Measurements from ENCODE around the gene MS4A5. TPM values are rescaled to one million over a fixed set of nuclear protein-coding genes. Genes with fewer than 3 reads are reported as not detected.

MS4A5 gene
- polyA plus RNA-seq, 1 donor from 2014 or later = not detected

GRCh38 chr11:60477035-60477445 is 47.7 kb downstream of the MS4A5 start:
- Histone ChIP-seq H3K27ac (ENCODE audit: low read length) (no peak overlapping the region), H4K20me1 (ENCODE audit: insufficient read depth) (no peaks in the 10 kb centered on the region), H3K9me2 (ENCODE audit: insufficient read depth, low read length) (no peaks in the 10 kb centered on the region), H3K9ac (ENCODE audit: low read length) (no peak overlapping the region), H3F3A (ENCODE audit: insufficient read depth, low read length, poor library complexity, severe bottlenecking) (no peaks in the 10 kb centered on the region), H2AFZ (ENCODE audit: low read depth, low read length) (no peak overlapping the region), H3K36me3 (ENCODE audit: insufficient read depth, low read length) (no peaks in the 10 kb centered on the region), H3K79me2 (replicated peaks; ENCODE audit: insufficient read depth, low read length) (no peaks in the 10 kb centered on the region), H3K27me3 (ENCODE audit: insufficient read depth, low read depth, low read length) (no peaks in the 10 kb centered on the region), H3K9me3 (ENCODE audit: low read length) (no peaks in the 10 kb centered on the region), H3K4me2 (ENCODE audit: low read length) (no peak overlapping the region), H3K4me3 (ENCODE audit: low read length) (no peak overlapping the region)
- TF ChIP-seq MXI1 (conservative IDR thresholded peaks at IDR 0.05; ENCODE audit: poor library complexity, severe bottlenecking) = no peak
- no peak for TF ChIP-seq POLR2AphosphoS5 (IDR thresholded peaks at IDR 0.05)
- no peak for TF ChIP-seq TAF1 (IDR thresholded peaks at IDR 0.05; ENCODE audit: low read depth)
- TF ChIP-seq SMC3 (conservative IDR thresholded peaks at IDR 0.05; ENCODE audit: poor library complexity) = no peak
- TF ChIP-seq REST (IDR thresholded peaks at IDR 0.05; ENCODE audit: borderline replicate concordance) = no peak
- no peak for TF ChIP-seq EZH2 (IDR thresholded peaks at IDR 0.05; ENCODE audit: borderline replicate concordance, insufficient read depth, low read length, poor library complexity, severe bottlenecking)
- no peak for TF ChIP-seq RAD21 (conservative IDR thresholded peaks at IDR 0.05)
- no peak for TF ChIP-seq CTCF (IDR thresholded peaks at IDR 0.05; ENCODE audit: poor library complexity, severe bottlenecking)
- no peak for TF ChIP-seq EP300 (conservative IDR thresholded peaks at IDR 0.05; ENCODE audit: poor library complexity, severe bottlenecking)

- Histone ChIP-seq H3K9me3 (ENCODE audit: low read length) (no peaks in the 10 kb centered on the region), H3K9ac (ENCODE audit: low read length) (no peak overlapping the region), H3K79me2 (replicated peaks; ENCODE audit: insufficient read depth, low read length) (no peaks in the 10 kb centered on the region), H3F3A (ENCODE audit: insufficient read depth, low read length, poor library complexity, severe bottlenecking) (no peaks in the 10 kb centered on the region), H2AFZ (ENCODE audit: low read depth, low read length) (no peak overlapping the region), H4K20me1 (ENCODE audit: insufficient read depth) (no peaks in the 10 kb centered on the region), H3K4me3 (ENCODE audit: low read length) (no peak overlapping the region), H3K27ac (ENCODE audit: low read length) (no peak overlapping the region), H3K36me3 (ENCODE audit: insufficient read depth, low read length) (no peaks in the 10 kb centered on the region), H3K4me2 (ENCODE audit: low read length) (no peak overlapping the region), H3K27me3 (ENCODE audit: insufficient read depth, low read depth, low read length) (no peaks in the 10 kb centered on the region), H3K9me2 (ENCODE audit: insufficient read depth, low read length) (no peaks in the 10 kb centered on the region)
- no peak for TF ChIP-seq MXI1 (conservative IDR thresholded peaks at IDR 0.05; ENCODE audit: poor library complexity, severe bottlenecking)
Observed at GRCh38 chr11:60482361-60482760, 53.0 kb downstream of the MS4A5 start.

- H4K20me1 ChIP-seq (ENCODE audit: insufficient read depth) = no peaks in the 10 kb centered on the region
- H2AFZ ChIP-seq (ENCODE audit: low read depth, low read length) = no peak overlapping the region
- H3K27me3 ChIP-seq (ENCODE audit: insufficient read depth, low read depth, low read length) = no peaks in the 10 kb centered on the region
- H3K9me2 ChIP-seq (ENCODE audit: insufficient read depth, low read length) = no peaks in the 10 kb centered on the region
- H3K79me2 ChIP-seq (replicated peaks; ENCODE audit: insufficient read depth, low read length) = no peaks in the 10 kb centered on the region
- H3K4me2 ChIP-seq (ENCODE audit: low read length) = no peak overlapping the region
- no peak overlapping the region for H3K9ac ChIP-seq (ENCODE audit: low read length)
- no peak overlapping the region for H3K27ac ChIP-seq (ENCODE audit: low read length)
- H3K4me3 ChIP-seq (ENCODE audit: low read length) = no peak overlapping the region
- H3K9me3 ChIP-seq (ENCODE audit: low read length) = no peaks in the 10 kb centered on the region
- TF ChIP-seq EP300 (conservative IDR thresholded peaks at IDR 0.05; ENCODE audit: poor library complexity, severe bottlenecking) = no peak
- no peak for TF ChIP-seq EZH2 (IDR thresholded peaks at IDR 0.05; ENCODE audit: borderline replicate concordance, insufficient read depth, low read length, poor library complexity, severe bottlenecking)
- no peak for TF ChIP-seq TAF1 (IDR thresholded peaks at IDR 0.05; ENCODE audit: low read depth)
- TF ChIP-seq REST (IDR thresholded peaks at IDR 0.05; ENCODE audit: borderline replicate concordance) = no peak
- no peak for TF ChIP-seq POLR2AphosphoS5 (IDR thresholded peaks at IDR 0.05)
- TF ChIP-seq SMC3 (conservative IDR thresholded peaks at IDR 0.05; ENCODE audit: poor library complexity) = peak; percentile 34
- TF ChIP-seq MXI1 (conservative IDR thresholded peaks at IDR 0.05; ENCODE audit: poor library complexity, severe bottlenecking) = no peak
- TF ChIP-seq CTCF (IDR thresholded peaks at IDR 0.05; ENCODE audit: poor library complexity, severe bottlenecking) = peak; percentile 48
- TF ChIP-seq RAD21 (conservative IDR thresholded peaks at IDR 0.05) = peak; percentile 19
- no peaks in the 10 kb centered on the region for H3K36me3 ChIP-seq (ENCODE audit: insufficient read depth, low read length)
- H3F3A ChIP-seq (ENCODE audit: insufficient read depth, low read length, poor library complexity, severe bottlenecking) = no peaks in the 10 kb centered on the region
Observed at GRCh38 chr11:60485987-60486386, 56.6 kb downstream of the MS4A5 start.
